Measurements from ENCODE around the gene BLOC1S5. TPM values are rescaled to one million over a fixed set of nuclear protein-coding genes. Genes with fewer than 3 reads are reported as not detected.

BLOC1S5 gene
- polyA plus RNA-seq, 3 donors, result 3.7 to 11.7 (median 9.2) TPM

DNA sequence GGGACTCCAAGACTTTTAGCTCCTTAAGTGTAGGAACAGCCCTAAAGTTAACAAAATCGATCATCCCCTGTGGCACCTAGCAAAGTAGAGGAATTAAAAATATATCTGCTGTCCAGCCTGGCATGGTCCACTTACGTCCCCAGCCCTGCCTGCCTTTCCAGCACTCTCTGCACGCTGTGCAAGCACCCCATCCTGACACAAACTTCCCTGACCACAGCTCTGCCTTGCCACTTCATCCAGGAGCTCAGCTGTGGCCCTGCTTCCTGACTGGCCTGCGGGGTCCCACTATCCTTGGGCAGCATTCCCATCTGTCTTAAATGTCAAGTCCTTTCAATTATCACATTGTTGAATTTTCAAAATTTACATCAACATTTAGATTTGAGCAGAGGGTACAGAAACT lies 39.0 kb downstream of the BLOC1S5 start:
- Mint-ChIP-seq H3K27me3 (ENCODE audit: low read depth in 3 of 3) (peaks cover 0 to 2% (median 0%) of the 10 kb centered on the region in 3 donors), H3K9me3 (peaks cover 0 to 2% (median 0%) of the 10 kb centered on the region in 7 donors), H3K36me3 (peaks cover 30 to 39% of the 10 kb centered on the region in 2 donors), H3K4me1 (peaks cover 1% of the 10 kb centered on the region), H3K4me3 (no peak overlapping the region), H3K27ac (no peak overlapping the region)
- Histone ChIP-seq H3K4me1 (ENCODE audit: control insufficient read depth in 1 of 2, insufficient read depth in 2 of 2, low read length in 2 of 2) (no peaks in the 10 kb centered on the region), H3K4me2 (replicated peaks; ENCODE audit: extremely low read depth, low read length, poor library complexity, severe bottlenecking) (no peak overlapping the region), H2AFZ (ENCODE audit: insufficient read depth, low read depth, low read length, poor library complexity, severe bottlenecking) (no peak overlapping the region), H3K27me3 (ENCODE audit: control insufficient read depth in 2 of 2, insufficient read depth in 2 of 2, low read length in 2 of 2) (no peaks in the 10 kb centered on the region), H3K36me3 (replicated peaks in 1 of 2; ENCODE audit: control insufficient read depth in 1 of 2, insufficient read depth in 2 of 2, low read length in 2 of 2) (peaks cover 8 to 43% of the 10 kb centered on the region in 2 donors), H4K20me1 (ENCODE audit: insufficient read depth, low read length) (no peaks in the 10 kb centered on the region), H3K27ac (ENCODE audit: low read depth in 1 of 2, low read length in 2 of 2) (no peak overlapping the region), H3K9ac (ENCODE audit: insufficient read depth, low read length, poor library complexity, severe bottlenecking) (no peak overlapping the region), H3K79me2 (ENCODE audit: insufficient read depth, low read length) (peaks cover 9% of the 10 kb centered on the region), H3K9me3 (replicated peaks in 1 of 2; ENCODE audit: control insufficient read depth in 1 of 2, insufficient read depth in 1 of 2, low read length in 2 of 2) (no peaks in the 10 kb centered on the region), H3K4me3 (replicated peaks in 1 of 3; ENCODE audit: low read depth in 2 of 3, low read length in 3 of 3) (no peak overlapping the region)
- TF ChIP-seq, protein P1, sequence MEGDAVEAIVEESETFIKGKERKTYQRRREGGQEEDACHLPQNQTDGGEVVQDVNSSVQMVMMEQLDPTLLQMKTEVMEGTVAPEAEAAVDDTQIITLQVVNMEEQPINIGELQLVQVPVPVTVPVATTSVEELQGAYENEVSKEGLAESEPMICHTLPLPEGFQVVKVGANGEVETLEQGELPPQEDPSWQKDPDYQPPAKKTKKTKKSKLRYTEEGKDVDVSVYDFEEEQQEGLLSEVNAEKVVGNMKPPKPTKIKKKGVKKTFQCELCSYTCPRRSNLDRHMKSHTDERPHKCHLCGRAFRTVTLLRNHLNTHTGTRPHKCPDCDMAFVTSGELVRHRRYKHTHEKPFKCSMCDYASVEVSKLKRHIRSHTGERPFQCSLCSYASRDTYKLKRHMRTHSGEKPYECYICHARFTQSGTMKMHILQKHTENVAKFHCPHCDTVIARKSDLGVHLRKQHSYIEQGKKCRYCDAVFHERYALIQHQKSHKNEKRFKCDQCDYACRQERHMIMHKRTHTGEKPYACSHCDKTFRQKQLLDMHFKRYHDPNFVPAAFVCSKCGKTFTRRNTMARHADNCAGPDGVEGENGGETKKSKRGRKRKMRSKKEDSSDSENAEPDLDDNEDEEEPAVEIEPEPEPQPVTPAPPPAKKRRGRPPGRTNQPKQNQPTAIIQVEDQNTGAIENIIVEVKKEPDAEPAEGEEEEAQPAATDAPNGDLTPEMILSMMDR (IDR thresholded peaks at IDR 0.05), result no peak
- intact Hi-C loops (cut with micrococcal nuclease), result no loop called here
- WGBS (ENCODE audit: insufficient coverage), result 96% methylated on average over 3 of the region's 4 CpGs
- DNase-seq, result no peak

DNA sequence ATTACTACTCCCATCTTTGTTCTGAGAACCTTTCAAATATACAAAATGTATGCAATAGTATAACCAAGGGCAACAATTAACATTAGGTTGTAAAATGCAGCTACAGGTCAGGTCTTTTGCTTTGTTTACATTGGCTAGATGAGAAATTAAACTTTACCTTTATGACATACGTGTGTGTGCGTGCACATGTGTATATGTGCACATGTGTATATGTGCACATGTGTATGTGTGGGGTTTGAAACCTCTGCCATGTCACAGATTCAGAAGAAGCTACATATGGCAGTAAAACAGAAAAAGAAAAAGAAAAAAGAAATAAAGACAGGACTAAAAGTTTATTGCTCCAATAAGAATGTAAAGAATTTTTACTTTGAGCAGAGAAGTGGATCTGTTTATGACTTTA lies 40.6 kb downstream of the BLOC1S5 start:
- no peak overlapping the region for H3K9ac ChIP-seq (ENCODE audit: insufficient read depth, low read length, poor library complexity, severe bottlenecking)
- H3K79me2 ChIP-seq (ENCODE audit: insufficient read depth, low read length), result no peaks in the 10 kb centered on the region
- no peak overlapping the region for H3K4me2 ChIP-seq (replicated peaks; ENCODE audit: extremely low read depth, low read length, poor library complexity, severe bottlenecking)
- no peaks in the 10 kb centered on the region for H3K4me1 ChIP-seq (ENCODE audit: control insufficient read depth in 1 of 2, insufficient read depth in 2 of 2, low read length in 2 of 2)
- Mint-ChIP-seq H3K9me3 (no peaks in the 10 kb centered on the region), H3K4me1 (no peaks in the 10 kb centered on the region), H3K36me3 (peaks cover 32 to 39% of the 10 kb centered on the region in 2 donors), H3K4me3 (no peak overlapping the region), H3K27me3 (ENCODE audit: low read depth in 3 of 3) (no peaks in the 10 kb centered on the region), H3K27ac (no peak overlapping the region)
- no peaks in the 10 kb centered on the region for H3K27me3 ChIP-seq (ENCODE audit: control insufficient read depth in 2 of 2, insufficient read depth in 2 of 2, low read length in 2 of 2)
- no CpG with 5 or more reads among the region's 2 CpGs for WGBS (ENCODE audit: insufficient coverage)
- TF ChIP-seq, protein P1 (IDR thresholded peaks at IDR 0.05), result no peak
- peaks cover 8 to 43% of the 10 kb centered on the region in 2 donors for H3K36me3 ChIP-seq (replicated peaks in 1 of 2; ENCODE audit: control insufficient read depth in 1 of 2, insufficient read depth in 2 of 2, low read length in 2 of 2)
- intact Hi-C loops (cut with micrococcal nuclease), result no loop called here
- DNase-seq, result no peak
- no peak overlapping the region for H2AFZ ChIP-seq (ENCODE audit: insufficient read depth, low read depth, low read length, poor library complexity, severe bottlenecking)
- H4K20me1 ChIP-seq (ENCODE audit: insufficient read depth, low read length), result no peaks in the 10 kb centered on the region
- H3K9me3 ChIP-seq (replicated peaks in 1 of 2; ENCODE audit: control insufficient read depth in 1 of 2, insufficient read depth in 1 of 2, low read length in 2 of 2), result no peaks in the 10 kb centered on the region
- H3K27ac ChIP-seq (ENCODE audit: low read depth in 1 of 2, low read length in 2 of 2), result no peak overlapping the region
- H3K4me3 ChIP-seq (replicated peaks in 1 of 3; ENCODE audit: low read depth in 2 of 3, low read length in 3 of 3), result no peak overlapping the region

Measured in CD14-positive monocyte (primary cell).